Keratinocyte (primary cell): ENCODE data around the gene NRG3. TPM values are rescaled to one million over a fixed set of nuclear protein-coding genes. Genes with fewer than 3 reads are reported as not detected.

Experiments
- DNase-seq: peaks from one replicate; pipeline ENCODE4 v3.0.0-alpha.2; 2011; ENCODE audit warnings: low read depth, missing footprints, low spot score
- FAIRE-seq: peaks from 2 replicates; lab custom pipeline; 2011; peaks lifted over from hg19 to GRCh38; lab: Jason Lieb, UNC
- H2AFZ ChIP-seq: 2 replicates; pipeline ENCODE4 v1.6.0; 2012; ENCODE audit warnings: low read length, control low read depth, inconsistent platforms; ENCODE audit not compliant: control insufficient read depth
- H3K27ac ChIP-seq: 2 replicates; pipeline ENCODE4 v1.5.1; 2011; ENCODE audit warnings: low read length; ENCODE audit not compliant: control insufficient read depth, insufficient read depth
- H3K27me3 ChIP-seq: 3 replicates; pipeline ENCODE4 v1.6.0; 2011; ENCODE audit warnings: low read length; ENCODE audit not compliant: control insufficient read depth, insufficient read depth; ENCODE audit errors: extremely low read depth
- H3K36me3 ChIP-seq, 2 experiments: 2 replicates in 1 of 2; 3 replicates in 1 of 2; pipeline ENCODE4 v1.5.1; 2011; ENCODE audit warnings: low read length in 2 of 2, mild to moderate bottlenecking in 1 of 2; ENCODE audit not compliant: control insufficient read depth in 2 of 2, insufficient read depth in 2 of 2; ENCODE audit errors: extremely low read depth in 1 of 2
- H3K4me1 ChIP-seq: 3 replicates; pipeline ENCODE4 v1.5.1; 2011; ENCODE audit warnings: low read length; ENCODE audit not compliant: control insufficient read depth, insufficient read depth; ENCODE audit errors: extremely low read depth
- H3K4me2 ChIP-seq: 3 replicates; pipeline ENCODE4 v1.6.0; 2011; ENCODE audit warnings: low read depth, low read length; ENCODE audit not compliant: control insufficient read depth, insufficient read depth; ENCODE audit errors: extremely low read depth
- H3K4me3 ChIP-seq, 3 experiments: fragments of 200-600 bp in 1 of 3; sonication (generic) in 1 of 3; 2 replicates in 2 of 3; 3 replicates in 1 of 3; pipeline ENCODE4 v1.5.1; 2011 to 2016; ENCODE audit warnings: low read length in 3 of 3, mild to moderate bottlenecking in 3 of 3, control low read depth in 2 of 3, inconsistent platforms in 1 of 3, low read depth in 1 of 3, mixed read lengths in 1 of 3, mixed run types in 1 of 3, moderate library complexity in 1 of 3; ENCODE audit not compliant: control insufficient read depth in 2 of 3, insufficient read depth in 2 of 3; ENCODE audit errors: extremely low read depth in 1 of 3
- H3K79me2 ChIP-seq: 2 replicates; pipeline ENCODE4 v1.6.0; 2012; ENCODE audit warnings: low read length; ENCODE audit not compliant: control insufficient read depth, insufficient read depth
- H3K9ac ChIP-seq: 3 replicates; pipeline ENCODE4 v1.6.0; 2011; ENCODE audit warnings: low read length; ENCODE audit not compliant: control insufficient read depth, insufficient read depth; ENCODE audit errors: extremely low read depth
- H3K9me1 ChIP-seq: 3 replicates; pipeline ENCODE4 v1.6.0; 2011; ENCODE audit warnings: low read length; ENCODE audit not compliant: control insufficient read depth, insufficient read depth; ENCODE audit errors: extremely low read depth
- H3K9me3 ChIP-seq: 2 replicates; pipeline ENCODE4 v1.5.1; 2012; ENCODE audit warnings: low read depth, low read length; ENCODE audit not compliant: control insufficient read depth
- H4K20me1 ChIP-seq: 3 replicates; pipeline ENCODE4 v1.6.0; 2011; ENCODE audit warnings: low read length; ENCODE audit not compliant: control insufficient read depth, insufficient read depth; ENCODE audit errors: extremely low read depth
- CTCF ChIP-seq, 3 experiments: IDR thresholded peaks in 1 of 3; conservative IDR thresholded peaks in 1 of 3; optimal IDR thresholded peaks in 1 of 3; 2 replicates in 2 of 3; 3 replicates in 1 of 3; pipeline versions ENCODE3 to v1.5.1; 2011; ENCODE audit warnings: low read length in 3 of 3, mild to moderate bottlenecking in 3 of 3, moderate library complexity in 2 of 3, control low read depth in 1 of 3, inconsistent platforms in 1 of 3; ENCODE audit not compliant: insufficient read depth in 2 of 3; ENCODE audit errors: extremely low read depth in 1 of 3
- EZH2 ChIP-seq: IDR thresholded peaks from one replicate; pipeline ENCODE4 v1.6.1; 2012; ENCODE audit warnings: inconsistent platforms, mild to moderate bottlenecking, low read length, moderate library complexity
- dilution Hi-C: fragments of 300-500 bp; cut with MboI; formaldehyde crosslinking; loops from one replicate; pipeline ENCODE4 v1.7.0; 2020; ENCODE audit warnings: low sequenced_read_pairs; ENCODE audit not compliant: extremely low pct_ligation_motif_present
- polyA plus RNA-seq, 5 experiments: library from polyadenylated mRNA; depleted of rRNA in 3 of 5; stranded (reverse) in 3 of 5; stranded (forward) in 1 of 5; unstranded in 1 of 5; fragments of >200 nt; gene quantifications; 1 replicate in 1 of 5; 2 replicates in 3 of 5; 3 replicates in 1 of 5; pipeline versions ENCODE4 v1.2.1 to v1.2.3, GENCODE V29; 2011 to 2012; ENCODE audit warnings: missing spikeins in 2 of 5, low read depth in 1 of 5, low replicate concordance in 1 of 5

The NRG3 gene
- polyA plus RNA-seq, 1 donor (not counting 4 experiments of a cell fraction or from before 2014, with no cell fraction given) = not detected

- H3K36me3 ChIP-seq = no peaks in the 10 kb centered on the region
- H3K9me3 ChIP-seq = no peaks in the 10 kb centered on the region
- H3K4me2 ChIP-seq = no peak overlapping the region
- H3K9ac ChIP-seq = no peak overlapping the region
- no peak overlapping the region for H3K4me3 ChIP-seq
- DNase-seq (no peak), FAIRE-seq (no peak)
- no peaks in the 10 kb centered on the region for H3K4me1 ChIP-seq
- TF ChIP-seq EZH2 (no peak), CTCF (optimal IDR thresholded peaks at IDR 0.05 in 1 of 3, IDR thresholded peaks at IDR 0.05 in 1 of 3, conservative IDR thresholded peaks at IDR 0.05 in 1 of 3; ENCODE audit: extremely low read depth in 1 of 3, insufficient read depth in 2 of 3, low read length in 3 of 3) (no peak)
- no peaks in the 10 kb centered on the region for H3K9me1 ChIP-seq
- no peak overlapping the region for H3K27ac ChIP-seq
- no peaks in the 10 kb centered on the region for H4K20me1 ChIP-seq
- no peaks in the 10 kb centered on the region for H3K79me2 ChIP-seq
- H3K27me3 ChIP-seq = no peaks in the 10 kb centered on the region
- dilution Hi-C loops = no loop called here
- H2AFZ ChIP-seq = no peak overlapping the region
These were observed 274.7 kb downstream of the NRG3 start for GRCh38 chr10:82149674-82150073.

DNA sequence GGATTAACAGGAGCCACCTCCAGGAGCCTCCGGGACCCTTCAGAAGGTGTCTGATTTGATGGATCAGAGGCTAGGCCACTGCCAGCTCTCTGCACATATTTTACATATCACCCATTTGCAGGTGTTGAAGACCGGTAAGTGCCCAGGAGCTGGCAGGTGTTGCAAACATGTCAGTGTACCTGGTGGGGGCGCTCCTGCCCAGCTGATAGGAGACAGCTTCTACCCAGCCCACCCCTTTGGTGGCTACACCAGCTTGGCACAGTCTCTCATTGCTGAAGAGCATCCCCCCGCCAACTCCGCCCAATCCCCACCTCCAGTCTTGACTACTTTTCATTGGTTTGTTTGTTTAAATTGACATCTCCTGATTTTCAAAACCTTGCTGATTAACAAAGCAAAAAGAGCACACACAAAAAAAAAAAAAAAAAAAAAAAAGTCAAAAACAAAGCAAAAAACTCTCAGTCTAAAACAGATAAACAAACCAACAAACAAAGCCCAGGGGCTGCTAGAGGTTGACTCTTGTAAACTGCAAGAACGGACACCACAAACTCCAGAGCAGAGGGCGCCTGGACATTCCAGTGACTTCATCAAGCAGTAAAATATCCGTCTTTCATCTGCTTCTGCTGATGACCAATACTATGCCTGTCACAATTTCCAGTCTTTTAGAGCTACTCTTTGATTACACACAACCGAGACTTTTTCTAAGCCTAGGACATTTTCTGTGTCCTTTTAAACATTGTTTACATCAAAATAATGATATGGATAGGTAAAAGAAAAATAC lies 275.3 kb downstream of the NRG3 start:
- Histone ChIP-seq H4K20me1 (no peaks in the 10 kb centered on the region), H3K9ac (no peak overlapping the region), H3K4me1 (no peaks in the 10 kb centered on the region), H3K4me3 (no peak overlapping the region), H3K9me1 (no peaks in the 10 kb centered on the region), H3K27me3 (no peaks in the 10 kb centered on the region), H3K79me2 (no peaks in the 10 kb centered on the region), H3K27ac (no peak overlapping the region), H3K36me3 (no peaks in the 10 kb centered on the region), H3K4me2 (no peak overlapping the region), H3K9me3 (no peaks in the 10 kb centered on the region), H2AFZ (no peak overlapping the region)
- dilution Hi-C loops = no loop called here
- DNase-seq (no peak), FAIRE-seq (no peak)
- TF ChIP-seq EZH2 (no peak), CTCF (optimal IDR thresholded peaks at IDR 0.05 in 1 of 3, IDR thresholded peaks at IDR 0.05 in 1 of 3, conservative IDR thresholded peaks at IDR 0.05 in 1 of 3; ENCODE audit: extremely low read depth in 1 of 3, insufficient read depth in 2 of 3, low read length in 3 of 3) (no peak)
